HG03139 (cell line): ENCODE measurements around the gene EMID1.
"Not testable (repeated sequence)": the region's sequence is repeated elsewhere in the genome, so short reads cannot be mapped to it uniquely, and the experiment has no call there.

Source experiments
- ATAC-seq: cut with Tn5 transposase; IDR thresholded peaks from one replicate; pipeline ENCODE4 v1.9.1; 2021; ENCODE audit not compliant: unreplicated experiment

Gene EMID1

DNA sequence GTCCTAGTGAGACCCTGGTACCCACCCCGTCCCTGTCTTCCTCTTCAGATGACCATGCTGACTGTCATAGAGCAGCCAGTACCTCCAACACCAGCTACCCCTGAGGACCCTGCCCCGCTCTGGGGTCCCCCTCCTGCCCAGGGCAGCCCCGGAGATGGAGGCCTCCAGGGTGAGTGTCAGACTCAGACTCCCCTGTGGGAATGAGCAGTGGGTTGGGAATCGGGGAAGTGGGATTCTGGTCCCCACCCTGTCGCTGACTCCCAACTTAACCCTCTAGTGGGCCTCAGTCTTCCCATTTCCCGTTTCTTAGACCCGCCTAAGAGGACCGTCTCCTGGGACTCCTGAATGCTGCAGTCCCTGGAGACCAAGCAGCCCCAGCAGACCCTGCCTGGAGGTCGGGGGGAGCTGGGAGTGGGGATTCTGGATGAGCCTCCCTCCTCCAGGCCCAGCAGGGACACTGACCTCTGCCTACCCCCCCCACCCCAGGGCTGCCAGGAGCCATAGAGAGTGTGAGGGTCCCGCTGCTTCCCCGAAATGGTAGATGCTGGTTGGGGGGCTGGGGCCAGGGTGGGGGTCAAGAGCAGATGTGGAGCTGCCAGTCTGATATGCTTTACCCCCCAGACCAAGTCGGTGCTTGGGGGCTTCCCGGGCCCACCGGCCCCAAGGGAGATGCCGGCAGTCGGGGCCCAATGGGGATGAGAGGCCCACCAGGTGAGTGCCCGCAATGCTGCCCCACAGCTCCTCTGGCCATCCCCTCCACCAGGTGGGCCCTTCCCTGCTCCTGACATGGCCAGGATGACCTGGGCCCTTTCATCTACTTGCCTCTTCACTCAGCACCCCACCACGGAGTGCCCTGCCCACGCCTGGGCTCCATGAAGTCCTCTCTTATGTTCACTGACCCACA is 25.5 kb downstream of the EMID1 start:
- ATAC-seq: no peak

GRCh38 chr22:29231971-29232959 is 26.6 kb downstream of the EMID1 start:
- no peak for ATAC-seq

DNA sequence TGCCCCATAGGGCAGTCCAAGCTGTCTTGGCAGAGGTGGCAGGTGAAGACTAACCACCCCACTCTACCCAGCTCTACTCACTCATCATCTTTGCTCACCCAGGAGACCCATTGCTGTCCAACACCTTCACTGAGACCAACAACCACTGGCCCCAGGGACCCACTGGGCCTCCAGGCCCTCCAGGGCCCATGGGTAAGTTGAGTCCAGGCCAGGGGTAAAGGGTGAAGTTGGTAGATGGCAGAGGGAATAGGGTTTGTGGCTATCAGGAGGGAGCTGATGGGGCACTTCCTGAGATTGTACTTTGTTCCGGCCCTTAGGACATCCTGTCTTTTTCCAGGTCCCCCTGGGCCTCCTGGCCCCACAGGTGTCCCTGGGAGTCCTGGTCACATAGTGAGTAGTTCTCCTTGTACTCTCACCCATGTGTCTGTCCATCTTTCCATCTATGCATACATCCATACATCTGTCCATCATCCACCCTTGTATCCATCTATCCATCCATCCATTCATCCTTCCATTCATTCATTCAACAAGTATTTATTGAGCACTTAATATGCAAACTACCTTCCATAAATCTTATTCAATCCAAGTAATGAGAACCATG is 27.7 kb downstream of the EMID1 start:
- ATAC-seq: no peak

DNA sequence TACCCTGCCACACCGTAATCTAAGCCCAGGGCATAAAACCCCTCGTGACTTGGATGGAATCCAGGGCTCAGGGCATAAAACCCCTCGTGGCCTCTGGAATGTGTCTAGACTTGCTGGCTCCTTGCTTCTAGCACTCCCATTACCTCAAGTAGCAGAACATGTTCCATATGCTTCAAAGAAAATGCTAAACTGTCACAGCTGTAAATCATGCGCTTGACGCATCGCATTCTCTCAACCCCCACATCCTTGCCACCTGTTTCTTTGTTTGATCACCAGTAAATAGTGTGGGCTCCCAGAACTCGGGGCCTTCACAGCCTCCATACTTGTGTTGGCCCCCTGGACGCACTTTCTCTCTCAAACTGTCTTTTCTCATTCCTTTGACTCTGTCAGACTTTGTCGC is 34.8 kb downstream of the EMID1 start:
- not testable (repeated sequence) for ATAC-seq

GRCh38 chr22:29243874-29244446 is 38.3 kb downstream of the EMID1 start:
- no peak for ATAC-seq

DNA sequence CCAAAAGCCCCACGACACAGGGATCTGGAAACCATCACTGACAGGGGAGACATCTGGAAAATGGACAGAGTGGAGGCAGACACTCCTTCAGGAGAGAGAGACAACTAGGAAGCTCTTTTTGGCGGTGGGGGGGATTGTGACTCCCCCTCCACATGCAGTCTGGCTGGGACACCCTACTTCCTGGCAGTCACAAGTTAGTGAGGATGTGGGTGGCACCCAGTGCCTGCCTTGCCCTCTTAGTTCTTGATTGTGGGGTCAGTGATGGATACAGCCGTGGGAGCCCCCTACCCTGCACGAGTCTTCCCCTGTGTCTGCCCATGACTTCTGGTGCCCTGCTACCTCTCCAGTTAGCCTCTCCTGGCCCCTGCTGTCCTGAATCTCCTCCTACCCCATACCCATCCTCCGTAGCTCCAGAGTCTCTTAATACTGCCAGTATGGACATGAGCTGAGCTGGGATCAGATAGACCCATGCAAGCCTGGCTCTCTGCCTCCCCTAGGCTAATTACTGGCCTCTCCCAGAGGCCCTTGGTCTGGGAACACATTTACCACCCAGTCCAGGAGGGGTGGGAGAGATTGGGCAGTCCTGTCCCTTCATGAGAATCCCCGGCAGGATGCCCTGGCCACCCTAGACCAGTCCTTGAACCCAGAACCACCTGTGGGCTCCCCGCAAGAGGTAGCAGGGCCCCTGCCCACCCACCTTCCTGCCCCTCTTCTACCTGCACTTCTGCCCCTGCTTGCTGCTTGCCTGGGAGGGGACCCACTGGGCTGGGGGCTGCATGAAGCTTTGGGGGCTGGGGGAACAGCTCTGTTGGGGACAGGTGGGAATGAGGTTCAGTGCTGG is 39.3 kb downstream of the EMID1 start:
- ATAC-seq: no peak

GRCh38 chr22:29245626-29246385 is 40.1 kb downstream of the EMID1 start:
- ATAC-seq: no peak

- not testable (repeated sequence) for ATAC-seq
These were observed 42.2 kb downstream of the EMID1 start for GRCh38 chr22:29247891-29248290.

DNA sequence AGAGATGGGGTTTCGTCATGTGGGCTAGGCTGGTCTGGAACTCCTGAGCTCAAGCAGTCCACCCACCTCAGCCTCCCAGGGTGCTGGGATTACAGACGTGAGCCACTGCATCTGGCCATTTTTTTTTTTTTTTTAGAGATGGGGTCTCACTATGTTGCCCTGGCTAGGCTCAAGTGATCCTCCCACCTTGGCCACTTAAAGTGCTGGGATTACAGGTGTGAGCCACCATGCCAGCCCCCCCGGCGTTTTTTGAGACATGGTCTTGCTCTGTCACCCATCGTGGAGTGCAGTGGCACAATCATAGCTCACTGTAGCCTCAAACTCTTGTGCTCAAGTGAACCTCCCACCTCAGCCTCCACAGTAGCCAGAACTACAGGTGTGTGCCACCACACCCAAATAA is 45.6 kb downstream of the EMID1 start:
- ATAC-seq: no peak

DNA sequence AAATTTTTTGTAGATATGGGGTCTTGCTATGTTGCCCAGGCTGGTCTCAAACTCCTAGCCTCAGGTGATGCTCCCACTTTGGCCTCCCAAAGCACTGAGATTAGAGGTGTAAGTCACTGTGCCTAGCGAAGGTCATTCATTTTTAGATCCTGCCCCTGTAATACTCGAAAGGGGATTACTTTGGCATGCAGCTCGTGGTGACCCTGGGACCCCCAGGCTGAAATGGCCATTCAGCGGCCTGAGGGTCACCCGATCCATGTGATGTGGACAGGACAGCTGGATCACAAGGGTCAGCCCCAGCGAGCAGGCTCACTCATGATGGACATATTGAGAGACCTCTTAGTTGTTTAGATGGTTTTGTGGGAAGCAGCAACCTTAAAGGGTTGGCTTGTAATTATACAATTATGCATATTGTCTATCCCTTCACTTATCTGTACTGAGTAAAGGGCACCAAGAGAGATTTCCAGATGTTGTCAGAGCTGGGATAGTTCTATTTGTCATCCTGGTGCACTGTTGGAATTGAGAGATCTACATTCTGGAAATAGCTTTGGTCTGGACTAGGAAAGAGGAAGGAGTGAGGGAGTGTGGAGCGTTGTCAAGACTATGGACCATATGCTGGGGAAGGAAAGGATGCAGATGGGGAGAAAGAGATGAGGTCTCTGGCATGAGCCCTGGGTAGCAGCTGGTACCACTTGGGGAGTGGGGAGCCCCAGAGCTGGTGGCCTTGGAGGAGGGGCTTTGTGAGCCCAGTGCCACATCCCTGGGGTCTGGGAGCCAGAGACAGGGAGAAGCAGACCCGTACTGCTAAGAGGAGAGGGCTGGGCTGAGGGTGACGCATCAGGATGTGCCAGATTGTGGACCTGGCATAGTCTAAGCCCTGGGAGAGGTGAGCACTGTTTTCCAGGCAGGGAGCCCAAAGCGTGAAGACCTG is 46.5 kb downstream of the EMID1 start:
- no peak for ATAC-seq

GRCh38 chr22:29253561-29254285 is 48.0 kb downstream of the EMID1 start:
- ATAC-seq: no peak

DNA sequence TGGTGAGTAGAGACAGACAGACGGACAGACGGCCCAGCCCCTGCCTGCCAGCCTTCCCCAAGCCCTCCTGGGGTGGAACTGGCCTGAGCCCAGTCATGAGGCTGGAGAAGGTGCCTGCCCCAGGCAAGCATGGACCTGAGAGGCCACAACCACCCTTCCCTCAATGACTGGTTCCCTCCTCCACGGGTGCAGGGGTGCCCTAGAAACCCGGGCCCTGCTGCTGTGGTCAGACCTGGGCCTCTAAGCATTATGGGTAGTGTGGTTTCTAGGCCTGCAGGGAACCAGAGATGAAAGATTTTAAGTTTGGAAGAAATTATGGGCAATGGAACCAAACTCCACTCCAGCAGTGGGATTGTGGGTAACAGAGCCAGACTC is 48.6 kb downstream of the EMID1 start:
- no peak for ATAC-seq

DNA sequence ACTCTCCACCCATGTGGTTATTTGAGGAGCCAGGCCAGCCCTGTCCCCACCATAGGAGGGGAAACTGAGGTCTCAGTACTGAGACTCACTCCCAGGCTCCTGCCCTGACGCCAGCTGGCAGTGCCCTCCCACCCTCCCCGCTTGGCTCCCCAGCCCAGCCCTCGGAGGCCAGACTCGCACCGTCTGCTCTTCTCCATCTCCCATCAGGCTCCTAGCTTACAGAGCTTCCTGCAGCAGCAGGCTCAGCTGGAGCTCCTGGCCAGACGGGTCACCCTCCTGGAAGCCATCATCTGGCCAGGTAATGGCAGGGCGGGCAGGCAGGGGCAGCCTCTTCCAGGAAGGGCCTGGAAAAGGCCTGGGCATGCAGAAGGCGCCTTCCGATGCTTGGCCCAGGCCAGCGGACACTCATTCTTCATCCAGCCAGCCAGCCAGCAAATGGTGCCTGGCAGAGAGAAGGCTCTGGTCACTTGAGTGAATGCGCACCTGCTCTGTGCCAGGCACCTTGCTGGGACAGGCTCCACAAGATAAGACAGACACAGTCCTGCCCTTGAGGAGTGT is 49.4 kb downstream of the EMID1 start:
- ATAC-seq: no peak

DNA sequence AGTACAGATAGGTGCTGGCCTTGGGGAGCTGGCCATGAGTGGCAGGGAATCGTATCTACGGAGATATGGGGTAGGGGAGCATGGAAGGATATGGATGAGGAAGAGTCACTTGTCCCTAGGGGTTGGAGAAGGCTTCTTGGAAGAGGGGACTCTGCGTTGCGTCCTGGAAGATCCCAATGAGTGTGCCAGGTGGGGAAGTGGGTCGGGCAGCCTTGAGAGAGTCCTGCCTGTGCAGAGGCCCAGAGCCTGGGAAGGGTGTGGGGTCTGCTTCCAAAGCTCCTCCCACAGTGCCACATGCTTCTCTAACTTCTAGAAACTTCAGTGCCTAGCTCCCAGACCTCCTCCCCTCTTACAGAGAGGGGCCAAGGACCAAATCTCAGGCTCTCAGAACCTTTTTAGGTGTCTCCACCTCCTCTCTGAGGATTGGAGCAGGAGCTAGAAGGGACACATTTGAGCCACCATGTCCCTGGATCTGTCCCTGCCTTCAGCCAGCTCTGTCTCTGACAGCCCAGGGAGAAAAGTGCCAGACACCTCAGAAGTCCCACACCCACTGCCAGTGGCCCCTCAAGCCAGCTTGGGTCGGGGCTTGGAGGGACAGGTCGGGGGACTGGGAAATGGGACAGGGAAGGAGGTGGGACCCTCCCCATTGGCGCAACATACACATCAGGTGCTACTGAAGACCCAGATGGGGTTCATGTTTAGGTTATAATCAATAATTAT is 51.1 kb downstream of the EMID1 start:
- no peak for ATAC-seq

GRCh38 chr22:29257751-29258181 is 52.1 kb downstream of the EMID1 start:
- ATAC-seq: no peak

DNA sequence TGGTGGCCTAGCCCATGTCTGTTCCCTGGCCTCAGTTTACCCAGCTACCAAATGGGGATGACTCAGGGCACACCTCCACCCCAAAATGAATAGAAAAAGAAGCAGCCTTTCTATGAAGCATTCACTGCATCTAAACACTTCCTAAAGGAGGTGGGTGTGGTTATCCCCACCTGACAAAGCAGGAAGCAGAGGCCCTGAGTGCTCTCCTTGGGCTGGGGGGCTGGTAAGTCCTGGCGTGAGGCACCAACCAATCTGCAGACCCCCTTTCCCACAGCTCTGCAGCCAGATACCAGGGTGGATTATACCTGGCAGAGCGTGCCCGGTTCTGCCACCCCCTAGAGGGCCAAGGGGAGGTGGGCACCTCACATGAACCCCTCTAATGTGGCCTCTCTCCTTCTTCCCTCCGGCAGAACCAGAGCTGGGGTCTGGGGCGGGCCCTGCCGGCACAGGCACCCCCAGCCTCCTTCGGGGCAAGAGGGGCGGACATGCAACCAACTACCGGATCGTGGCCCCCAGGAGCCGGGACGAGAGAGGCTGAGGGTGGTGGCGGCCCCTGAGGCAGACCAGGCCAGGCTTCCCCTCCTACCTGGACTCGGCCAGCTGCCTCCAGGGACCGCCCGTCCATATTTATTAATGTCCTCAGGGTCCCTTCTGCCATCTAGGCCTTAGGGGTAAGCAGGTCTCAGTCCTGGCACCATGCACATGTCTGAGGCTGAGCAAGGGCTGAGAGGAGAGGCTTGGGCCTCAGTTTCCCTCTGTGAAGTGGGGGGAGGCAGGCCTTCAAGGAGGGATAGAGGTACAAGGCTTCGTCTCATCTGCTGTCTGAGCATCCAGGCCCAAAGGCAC is 52.9 kb downstream of the EMID1 start:
- no peak for ATAC-seq
